GM13977 (cell line): ENCODE measurements around the gene DGKI.
A peak's percentile ranks its signal among the peaks of the same experiment; 100 is the strongest.

ENCODE experiments used
- DNase-seq: peaks from one replicate; pipeline ENCODE4 v3.0.0; 2012; ENCODE audit warnings: low spot score
- in situ Hi-C: fragments of 300-500 bp; cut with MboI; formaldehyde crosslinking; loops from one replicate; pipeline ENCODE4 v1.12.0; 2022; ENCODE audit warnings: low sequenced_read_pairs, low pct_unique_long_range_greater_than_20kb, mixed read lengths, inconsistent platforms; ENCODE audit not compliant: unreplicated experiment
- TF ChIP-seq, protein P1 (sequence below): IDR thresholded peaks from 2 replicates; pipeline ENCODE4 v1.5.1; 2012; ENCODE audit warnings: mild to moderate bottlenecking, control low read depth; ENCODE audit not compliant: insufficient read depth; ENCODE audit errors: extremely low read depth, missing control alignments

Gene DGKI

DNA sequence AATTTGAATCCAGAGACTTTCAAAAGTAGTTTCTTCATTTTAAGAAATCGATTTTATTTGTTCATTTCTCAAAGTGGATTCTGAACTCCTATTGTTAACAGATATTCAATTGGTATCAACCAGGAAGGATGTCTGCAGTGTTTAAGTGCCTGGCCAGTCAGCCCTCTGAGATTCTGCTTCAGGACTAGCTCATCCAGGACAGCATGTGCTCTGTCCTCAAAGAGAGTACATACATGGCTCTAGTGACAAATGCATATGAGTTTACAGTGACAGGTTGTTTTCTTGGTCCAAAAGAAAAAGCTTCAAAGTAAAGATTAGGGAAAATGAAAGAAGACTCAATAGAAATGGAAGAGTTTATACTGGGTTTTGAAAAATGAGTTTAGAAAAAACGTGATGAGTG lies 494.8 kb downstream of the DGKI start:
- TF ChIP-seq, protein P1, sequence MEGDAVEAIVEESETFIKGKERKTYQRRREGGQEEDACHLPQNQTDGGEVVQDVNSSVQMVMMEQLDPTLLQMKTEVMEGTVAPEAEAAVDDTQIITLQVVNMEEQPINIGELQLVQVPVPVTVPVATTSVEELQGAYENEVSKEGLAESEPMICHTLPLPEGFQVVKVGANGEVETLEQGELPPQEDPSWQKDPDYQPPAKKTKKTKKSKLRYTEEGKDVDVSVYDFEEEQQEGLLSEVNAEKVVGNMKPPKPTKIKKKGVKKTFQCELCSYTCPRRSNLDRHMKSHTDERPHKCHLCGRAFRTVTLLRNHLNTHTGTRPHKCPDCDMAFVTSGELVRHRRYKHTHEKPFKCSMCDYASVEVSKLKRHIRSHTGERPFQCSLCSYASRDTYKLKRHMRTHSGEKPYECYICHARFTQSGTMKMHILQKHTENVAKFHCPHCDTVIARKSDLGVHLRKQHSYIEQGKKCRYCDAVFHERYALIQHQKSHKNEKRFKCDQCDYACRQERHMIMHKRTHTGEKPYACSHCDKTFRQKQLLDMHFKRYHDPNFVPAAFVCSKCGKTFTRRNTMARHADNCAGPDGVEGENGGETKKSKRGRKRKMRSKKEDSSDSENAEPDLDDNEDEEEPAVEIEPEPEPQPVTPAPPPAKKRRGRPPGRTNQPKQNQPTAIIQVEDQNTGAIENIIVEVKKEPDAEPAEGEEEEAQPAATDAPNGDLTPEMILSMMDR = no peak
- in situ Hi-C loops = no loop called here
- DNase-seq = no peak

DNA sequence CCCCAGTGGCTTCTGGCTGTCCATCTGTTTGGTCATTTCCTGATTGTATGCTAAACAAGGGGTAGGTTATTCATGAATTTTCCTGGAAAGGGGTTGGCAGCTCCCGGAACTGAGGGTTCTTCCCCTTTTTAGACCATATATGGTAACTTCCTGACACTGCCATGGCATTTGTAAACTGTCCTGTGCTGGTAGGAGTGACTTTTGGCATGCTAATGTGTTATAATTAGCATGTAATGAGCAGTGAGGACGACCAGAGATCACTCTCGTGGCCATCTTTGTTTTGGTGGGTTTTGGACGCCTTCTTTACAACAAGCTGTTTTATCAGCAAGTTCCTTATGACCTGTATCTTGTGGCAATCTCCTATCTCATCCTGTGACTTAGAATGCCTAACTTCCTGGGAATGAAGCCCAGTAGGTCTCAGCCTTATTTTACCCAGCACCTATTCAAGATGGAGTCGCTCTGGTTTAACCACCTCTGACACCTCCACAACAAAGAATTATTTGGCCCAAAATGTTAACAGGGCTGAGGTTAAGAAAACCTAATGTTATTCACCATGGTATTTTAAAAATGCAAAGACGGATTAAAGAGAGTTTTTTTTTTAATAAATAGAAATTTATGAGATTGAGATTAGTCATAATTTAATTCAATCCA lies 500.9 kb downstream of the DGKI start:
- DNase-seq = no peak
- in situ Hi-C loops = no loop called here
- TF ChIP-seq, protein P1 = no peak

GRCh38 chr7:137343281-137343841 lies 503.4 kb downstream of the DGKI start, which contains the start of gene PTN:
PTN (minus strand) TSS chr7:137343733; CDS start chr7:137254973, 88,760 bp downstream.
- TF ChIP-seq, protein P1 = no peak
- DNase-seq = no peak
- in situ Hi-C loops = no loop called here

DNA sequence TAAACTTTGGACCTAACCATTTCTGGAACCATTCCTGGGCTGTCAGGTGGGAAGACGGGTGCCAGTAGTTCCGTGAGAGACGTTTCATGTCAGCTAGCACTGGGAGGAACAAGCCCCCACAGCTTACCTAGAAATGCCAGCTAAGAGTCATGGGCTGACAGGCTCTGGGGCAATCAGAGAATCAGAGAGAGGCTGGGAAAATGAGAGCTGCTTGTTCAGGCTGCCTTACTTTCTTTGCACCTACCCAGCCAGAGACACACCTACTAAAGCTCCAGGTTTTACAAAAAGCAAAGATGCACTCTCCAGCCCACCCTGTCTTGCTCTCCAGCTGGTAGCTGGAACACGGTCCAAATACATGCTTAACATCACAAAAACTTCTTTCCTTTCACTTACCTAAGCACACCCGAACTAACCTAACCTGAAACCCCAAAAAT lies 503.9 kb downstream of the DGKI start:
- TF ChIP-seq, protein P1 = no peak
- in situ Hi-C loops = no loop called here
- DNase-seq = no peak

GRCh38 chr7:137342265-137342664 lies 504.5 kb downstream of the DGKI start:
- in situ Hi-C loops = no loop called here
- TF ChIP-seq, protein P1 = no peak
- no peak for DNase-seq

- in situ Hi-C loops = no loop called here
- DNase-seq = no peak
- TF ChIP-seq, protein P1 = peak; percentile 26
Measured at GRCh38 chr7:137337902-137338301, 508.9 kb downstream of the DGKI start.

- TF ChIP-seq, protein P1 = no peak
- in situ Hi-C loops = no loop called here
- no peak for DNase-seq
Measured at GRCh38 chr7:137335814-137336213, 511.0 kb downstream of the DGKI start.
